K562 (cell line): Measurements from ENCODE around the gene SETDB2. TPM values are rescaled to one million over a fixed set of nuclear protein-coding genes. Genes with fewer than 3 reads are reported as not detected.

Experiments used
- CSDE1 ChIP-seq, 2 experiments: fragments of 450-650 bp; IDR thresholded peaks; 2 replicates each; pipeline ENCODE4 v1.6.1; 2016; ENCODE audit warnings: mild to moderate bottlenecking in 1 of 2
- E2F1 ChIP-seq: sonication (generic); formaldehyde crosslinking; IDR thresholded peaks from 2 replicates; pipeline ENCODE4 v1.8.1; 2023; ENCODE audit warnings: mild to moderate bottlenecking, missing genetic modification reagents, moderate library complexity
- ELF4 ChIP-seq: fragments of 450-650 bp; formaldehyde crosslinking; IDR thresholded peaks from 2 replicates; pipeline ENCODE4 v1.4.0; 2022; ENCODE audit warnings: missing genetic modification characterization
- GTF3C2 ChIP-seq: IDR thresholded peaks from 3 replicates; pipeline ENCODE4 v1.6.1; 2011; ENCODE audit warnings: borderline replicate concordance, mild to moderate bottlenecking, moderate library complexity; ENCODE audit not compliant: insufficient read length; ENCODE audit errors: extremely low read depth
- HCFC1 ChIP-seq: IDR thresholded peaks from 2 replicates; pipeline ENCODE4 v1.6.1; 2012; ENCODE audit warnings: low read depth, low read length, improper control_type of control experiment
- MAZ ChIP-seq, 2 experiments: fragments of 450-650 bp in 1 of 2; sonication (generic) in 1 of 2; formaldehyde crosslinking; IDR thresholded peaks in 1 of 2; conservative IDR thresholded peaks in 1 of 2; 2 replicates each; pipeline versions ENCODE4 v1.4.0 to v1.5.0; 2020; ENCODE audit warnings: mild to moderate bottlenecking in 1 of 2, missing genetic modification reagents in 1 of 2
- MBD2 ChIP-seq: sonication (generic); IDR thresholded peaks from 2 replicates; pipeline ENCODE4 v1.6.1; 2016; ENCODE audit warnings: low read depth, borderline replicate concordance
- MEIS2 ChIP-seq: fragments of 450-650 bp; IDR thresholded peaks from 2 replicates; pipeline ENCODE4 v1.6.1; 2014; ENCODE audit warnings: mild to moderate bottlenecking; ENCODE audit not compliant: partially characterized antibody
- NBN ChIP-seq: fragments of 450-650 bp; IDR thresholded peaks from 2 replicates; pipeline ENCODE4 v1.6.1; 2016; ENCODE audit warnings: low read depth, mild to moderate bottlenecking
- PML ChIP-seq: IDR thresholded peaks from 2 replicates; pipeline ENCODE4 v1.6.1; 2012; ENCODE audit warnings: low read length, inconsistent platforms
- POLR2B ChIP-seq: fragments of 450-650 bp; IDR thresholded peaks from 2 replicates; pipeline ENCODE4 v1.6.1; 2018; ENCODE audit warnings: low read depth; ENCODE audit not compliant: partially characterized antibody
- ZNF445 ChIP-seq: fragments of 250-450 bp; sonication (Bioruptor Pico); IDR thresholded peaks from 2 replicates; pipeline ENCODE4 v1.4.0; 2020; ENCODE audit warnings: low read depth, mild to moderate bottlenecking, moderate library complexity
- polyA plus RNA-seq, 8 experiments: library from polyadenylated mRNA; depleted of rRNA in 4 of 8; stranded (reverse) in 5 of 8; unstranded in 3 of 8; fragments of >200 nt; fragmentation: Nextera tagmentation in 2 of 8; fragmentation: Illumina TruSeq in 1 of 8; extraction: Ambion mirVana in 2 of 8; extraction: Trizol in 1 of 8; gene quantifications; 2 replicates each; pipeline versions ENCODE4 v1.2.1 to v1.2.3, GENCODE V29; 2011 to 2014; ENCODE audit warnings: inconsistent platforms in 1 of 8, missing spikeins in 1 of 8
- total RNA-seq, 7 experiments: library from RNA; depleted of rRNA in 6 of 7; stranded (reverse); fragments of >200 nt in 6 of 7; fragmentation: Illumina TruSeq in 2 of 7; extraction: Trizol in 2 of 7; gene quantifications; 2 replicates each; pipeline versions ENCODE4 v1.2.1 to v1.2.3, GENCODE V29; 2011 to 2021; ENCODE audit warnings: low replicate concordance in 1 of 7

Gene SETDB2
- total and polyA plus RNA-seq, 9 of the 15 experiments (the other 6 are each of a cell fraction or from before 2014, with no cell fraction given), result 1.0 to 9.0 (median 6.1) TPM

- TF ChIP-seq GTF3C2 (no peak), MAZ (CRISPR knock-in tag; conservative IDR thresholded peaks at IDR 0.05 in 1 of 2, IDR thresholded peaks at IDR 0.05 in 1 of 2) (peak in 1 of 2 experiments; percentile 33; a peak in 1 of 4 replicates), NBN (no peak), E2F1 (CRISPR knock-in tag) (peak; percentile 22; the same call in 1 of the 2 replicates), CSDE1 (IDR thresholded peaks at IDR 0.05) (no peak), PML (peak; percentile 26; the same call in 1 of the 2 replicates), POLR2B (peak; percentile 53), MBD2 (peak; percentile 84), MEIS2 (peak; percentile 53), ZNF445 (no peak), ELF4 (CRISPR knock-in tag) (peak; percentile 70; the same call in 1 of the 2 replicates), HCFC1 (peak; percentile 91)
Measured at GRCh38 chr13:49443704-49444523, at the start of gene SETDB2, which contains the start of gene CAB39L (continued).
